Activated CD4-positive, alpha-beta T cell treated with anti-CD3 and anti-CD28 coated beads, Interleukin-10, Interleukin-2, amounts not matched to agents 100 ng/mL and 50 ng/mL, durations not matched to agents 16 hours and 8 hours (primary cell): ENCODE results near the gene CD101.

Experiments used
- DNase-seq: peaks from one replicate; pipeline ENCODE4 v3.0.0-alpha.2; 2020

The CD101 gene

GRCh38 chr1:117059678-117060440 is 58.3 kb downstream of the CD101 start, which contains the start of gene TTF2:
Gene TTF2, plus strand, starts transcription at chr1:117060326. Its CDS starts 21 bp downstream, at chr1:117060347.
- peak; percentile 99 for DNase-seq

GRCh38 chr1:117060441-117061317 is 59.1 kb downstream of the CD101 start:
- DNase-seq = peak; percentile 66

GRCh38 chr1:117061986-117062415 is 60.4 kb downstream of the CD101 start:
- DNase-seq = peak; percentile 84

- DNase-seq = no peak
These were observed 64.8 kb downstream of the CD101 start for GRCh38 chr1:117066367-117066766.

- DNase-seq = peak; percentile 53
These were observed 66.2 kb downstream of the CD101 start for GRCh38 chr1:117067533-117068370.

- DNase-seq = no peak
These were observed 67.0 kb downstream of the CD101 start for GRCh38 chr1:117068580-117068979.

- peak; percentile 17 for DNase-seq
These were observed 67.8 kb downstream of the CD101 start for GRCh38 chr1:117069220-117069844.

- peak; percentile 72 for DNase-seq
These were observed 68.6 kb downstream of the CD101 start for GRCh38 chr1:117070124-117070523.

GRCh38 chr1:117076648-117077047 is 75.1 kb downstream of the CD101 start:
- DNase-seq = no peak

GRCh38 chr1:117077267-117077666 is 75.7 kb downstream of the CD101 start:
- DNase-seq = peak; percentile 83

- no peak for DNase-seq
These were observed 78.2 kb downstream of the CD101 start for GRCh38 chr1:117079737-117080136.

GRCh38 chr1:117084231-117084630 is 82.7 kb downstream of the CD101 start:
- no peak for DNase-seq
